H1 (cell line): Measurements from ENCODE around the gene ALPI. TPM values are rescaled to one million over a fixed set of nuclear protein-coding genes. Genes with fewer than 3 reads are reported as not detected.

ENCODE experiments used
- CTCF ChIA-PET: fragments of 300-600 bp; sonication (Branson Sonifier 250); formaldehyde crosslinking; loops from one replicate; lab custom pipeline; 2021; ENCODE audit not compliant: partially characterized antibody; lab: Charles Lee
- POLR2A ChIA-PET: fragments of 300-600 bp; sonication (Branson Sonifier 250); formaldehyde crosslinking; loops from one replicate; lab custom pipeline; 2021; ENCODE audit warnings: inconsistent platforms; ENCODE audit not compliant: partially characterized antibody; lab: Charles Lee
- DNase-seq, 2 experiments: peaks; one replicate each; pipeline versions ENCODE4 v3.0.0 to v3.0.0-alpha.2; 2010 to 2022; ENCODE audit warnings: low spot score in 2 of 2, low read depth in 1 of 2, mixed read lengths in 1 of 2
- FAIRE-seq: peaks from 2 replicates; lab custom pipeline; 2011; peaks lifted over from hg19 to GRCh38; lab: Jason Lieb, UNC
- H2AFZ ChIP-seq: 2 replicates; pipeline ENCODE4 v1.8.1; 2012; ENCODE audit warnings: low read length, inconsistent platforms
- H2AK5ac ChIP-seq: 2 replicates; pipeline ENCODE4 v1.6.1; 2013; ENCODE audit warnings: low read depth, low read length
- H2BK120ac ChIP-seq: replicated peaks from 2 replicates; pipeline ENCODE3; 2013; ENCODE audit warnings: low read depth, low read length, inconsistent platforms
- H2BK12ac ChIP-seq: 2 replicates; pipeline ENCODE4 v1.6.1; 2013; ENCODE audit warnings: low read depth, low read length
- H2BK15ac ChIP-seq: 2 replicates; pipeline ENCODE4 v1.6.1; 2013; ENCODE audit warnings: low read length
- H2BK20ac ChIP-seq: 2 replicates; pipeline ENCODE4 v1.6.1; 2013; ENCODE audit warnings: low read length
- H2BK5ac ChIP-seq: 2 replicates; pipeline ENCODE4 v1.6.1; 2013; ENCODE audit warnings: low read depth, low read length
- H3K14ac ChIP-seq: 2 replicates; pipeline ENCODE4 v1.6.1; 2013; ENCODE audit warnings: inconsistent platforms; ENCODE audit not compliant: insufficient read length
- H3K18ac ChIP-seq: 2 replicates; pipeline ENCODE4 v1.6.1; 2013; ENCODE audit warnings: low read length; ENCODE audit errors: extremely low read depth
- H3K23ac ChIP-seq: 2 replicates; pipeline ENCODE4 v1.6.1; 2013; ENCODE audit warnings: inconsistent platforms; ENCODE audit not compliant: insufficient read length
- H3K23me2 ChIP-seq: 2 replicates; pipeline ENCODE4 v1.6.1; 2013; ENCODE audit warnings: low read depth, low read length
- H3K27ac ChIP-seq: 2 replicates; pipeline ENCODE4 v1.6.1; 2011; ENCODE audit warnings: low read depth, low read length, inconsistent platforms
- H3K27me3 ChIP-seq, 4 experiments: replicated peaks in 1 of 4; 1 replicate in 1 of 4; 2 replicates in 3 of 4; pipeline versions ENCODE4 v1.6.1 to v1.8.1; 2011 to 2013; ENCODE audit warnings: low read length in 3 of 4, mild to moderate bottlenecking in 3 of 4, inconsistent platforms in 2 of 4, mixed read lengths in 2 of 4, moderate library complexity in 1 of 4; ENCODE audit not compliant: control insufficient read depth in 3 of 4, insufficient read depth in 3 of 4; ENCODE audit errors: extremely low read depth in 1 of 4
- H3K36me3 ChIP-seq, 4 experiments: 2 replicates each; pipeline versions ENCODE4 v1.6.1 to v1.8.1; 2011 to 2013; ENCODE audit warnings: mild to moderate bottlenecking in 4 of 4, low read length in 3 of 4, moderate library complexity in 2 of 4, control low read depth in 1 of 4, inconsistent platforms in 1 of 4; ENCODE audit not compliant: insufficient read depth in 4 of 4, control insufficient read depth in 2 of 4
- H3K4ac ChIP-seq: replicated peaks from 2 replicates; pipeline ENCODE3; 2013; ENCODE audit warnings: low read length, low read depth, mixed read lengths, inconsistent platforms; ENCODE audit not compliant: insufficient read length
- H3K4me1 ChIP-seq, 4 experiments: replicated peaks in 1 of 4; 1 replicate in 1 of 4; 2 replicates in 3 of 4; pipeline versions ENCODE4 v1.6.1 to v1.8.1; 2011 to 2013; ENCODE audit warnings: low read length in 3 of 4, inconsistent platforms in 2 of 4, mixed read lengths in 1 of 4; ENCODE audit not compliant: insufficient read depth in 4 of 4, control insufficient read depth in 3 of 4
- H3K4me2 ChIP-seq, 2 experiments: 2 replicates each; pipeline versions ENCODE4 v1.6.1 to v1.8.1; 2011 to 2013; ENCODE audit warnings: low read depth in 2 of 2, low read length in 2 of 2, control low read depth in 1 of 2, inconsistent platforms in 1 of 2, mild to moderate bottlenecking in 1 of 2; ENCODE audit not compliant: insufficient read depth in 1 of 2
- H3K4me3 ChIP-seq, 4 experiments: fragments of 200-600, 300-600 bp in 1 of 4; sonication (generic), shearing (Covaris generic), sonication (Bioruptor Twin) in 1 of 4; 2 replicates each; pipeline versions ENCODE4 v1.5.1 to v1.8.1; 2011 to 2016; ENCODE audit warnings: low read length in 4 of 4, low read depth in 3 of 4, control low read depth in 2 of 4, inconsistent platforms in 2 of 4, mild to moderate bottlenecking in 2 of 4, mixed read lengths in 1 of 4, moderate library complexity in 1 of 4; ENCODE audit not compliant: insufficient read depth in 2 of 4; ENCODE audit errors: extremely low read depth in 1 of 4
- H3K56ac ChIP-seq: replicated peaks from 2 replicates; pipeline ENCODE3; 2013; ENCODE audit warnings: low read depth, mild to moderate bottlenecking, mixed read lengths, low read length, inconsistent platforms; ENCODE audit not compliant: insufficient read length
- H3K79me1 ChIP-seq: 2 replicates; pipeline ENCODE4 v1.6.1; 2013; ENCODE audit warnings: low read depth, low read length, control low read depth
- H3K79me2 ChIP-seq, 2 experiments: 2 replicates each; pipeline versions ENCODE4 v1.6.1 to v1.8.1; 2012 to 2013; ENCODE audit warnings: low read length in 2 of 2, mild to moderate bottlenecking in 2 of 2, inconsistent platforms in 1 of 2; ENCODE audit not compliant: insufficient read depth in 2 of 2, control insufficient read depth in 1 of 2
- H3K9ac ChIP-seq, 4 experiments: replicated peaks in 1 of 4; 1 replicate in 1 of 4; 2 replicates in 3 of 4; pipeline versions ENCODE4 v1.6.1 to v1.8.1; 2011 to 2013; ENCODE audit warnings: low read depth in 3 of 4, low read length in 3 of 4, control low read depth in 2 of 4, mild to moderate bottlenecking in 2 of 4, moderate library complexity in 2 of 4, inconsistent platforms in 1 of 4; ENCODE audit errors: extremely low read depth in 1 of 4
- H3K9me3 ChIP-seq, 2 experiments: 2 replicates each; pipeline versions ENCODE4 v1.6.1 to v1.8.1; 2012 to 2013; ENCODE audit warnings: mild to moderate bottlenecking in 2 of 2, moderate library complexity in 2 of 2, control low read depth in 1 of 2, inconsistent platforms in 1 of 2, low read depth in 1 of 2, low read length in 1 of 2, mixed read lengths in 1 of 2; ENCODE audit not compliant: insufficient read depth in 2 of 2
- H4K20me1 ChIP-seq, 2 experiments: replicated peaks in 1 of 2; 2 replicates each; pipeline versions ENCODE3 to v1.8.1; 2011 to 2013; ENCODE audit warnings: inconsistent platforms in 2 of 2, low read length in 2 of 2, mild to moderate bottlenecking in 1 of 2; ENCODE audit not compliant: insufficient read depth in 2 of 2, control insufficient read depth in 1 of 2
- H4K5ac ChIP-seq: 2 replicates; pipeline ENCODE4 v1.6.1; 2013; ENCODE audit warnings: low read length, low read depth, mixed read lengths, inconsistent platforms; ENCODE audit not compliant: insufficient read length
- H4K8ac ChIP-seq: 2 replicates; pipeline ENCODE4 v1.8.0; 2013; ENCODE audit warnings: mild to moderate bottlenecking, moderate library complexity, low read length, inconsistent platforms; ENCODE audit not compliant: insufficient read depth; ENCODE audit errors: extremely low read depth
- H4K91ac ChIP-seq: replicated peaks from 2 replicates; pipeline ENCODE3; 2013; ENCODE audit warnings: low read length, mixed read lengths, inconsistent platforms; ENCODE audit not compliant: insufficient read length
- CBX8 ChIP-seq: fragments of 300-800, 300-1000 bp; sonication (generic); IDR thresholded peaks from 2 replicates; pipeline ENCODE4 v1.7.1; 2016; ENCODE audit warnings: low read depth, low read length, borderline replicate concordance
- CTBP2 ChIP-seq: IDR thresholded peaks from 2 replicates; pipeline ENCODE4 v1.7.0; 2011; ENCODE audit warnings: borderline replicate concordance, mild to moderate bottlenecking, moderate library complexity, mixed read lengths, low read length; ENCODE audit not compliant: insufficient read depth, insufficient read length
- EGR1 ChIP-seq: IDR thresholded peaks from 2 replicates; pipeline ENCODE4 v1.6.1; 2011; ENCODE audit warnings: low read depth, low read length, borderline replicate concordance
- EZH2 ChIP-seq: fragments of 200-600 bp; sonication (generic); IDR thresholded peaks from 2 replicates; pipeline ENCODE4 v1.7.1; 2012; ENCODE audit warnings: low read depth, mild to moderate bottlenecking, moderate library complexity, low read length, inconsistent platforms; ENCODE audit not compliant: severe bottlenecking
- HDAC2 ChIP-seq, 2 experiments: fragments of 300-600 bp in 1 of 2; sonication (generic) in 1 of 2; IDR thresholded peaks; 2 replicates each; pipeline ENCODE4 v1.6.1; 2011 to 2012; ENCODE audit warnings: low read depth in 2 of 2, low read length in 2 of 2, mild to moderate bottlenecking in 2 of 2, moderate library complexity in 2 of 2, borderline replicate concordance in 1 of 2, inconsistent platforms in 1 of 2
- JUND ChIP-seq: IDR thresholded peaks from 2 replicates; pipeline ENCODE4 v1.6.1; 2011; ENCODE audit warnings: mild to moderate bottlenecking, improper control_type of control experiment, low read length
- KDM1A ChIP-seq: fragments of 200-600, 300-600 bp; sonication (generic); IDR thresholded peaks from 2 replicates; pipeline ENCODE4 v1.7.1; 2016; ENCODE audit warnings: mild to moderate bottlenecking, low read length, borderline replicate concordance
- PHF8 ChIP-seq: fragments of 200-600 bp; sonication (generic); conservative IDR thresholded peaks from 2 replicates; pipeline ENCODE4 v1.7.1; 2012; ENCODE audit warnings: low read depth, mild to moderate bottlenecking, inconsistent platforms, low read length, moderate library complexity
- SIRT6 ChIP-seq: IDR thresholded peaks from one replicate; pipeline ENCODE4 v1.7.1; 2012; ENCODE audit warnings: low read length, inconsistent platforms
- SP2 ChIP-seq: IDR thresholded peaks from 2 replicates; pipeline ENCODE4 v1.6.1; 2012; ENCODE audit warnings: mild to moderate bottlenecking, low read length, inconsistent platforms
- SP4 ChIP-seq: IDR thresholded peaks from 2 replicates; pipeline ENCODE4 v1.6.1; 2012; ENCODE audit warnings: low read length, inconsistent platforms
- SRF ChIP-seq: IDR thresholded peaks from 2 replicates; pipeline ENCODE4 v1.6.1; 2011; ENCODE audit warnings: mild to moderate bottlenecking, low read depth, low read length, moderate library complexity
- SUZ12 ChIP-seq: fragments of 200-600 bp; sonication (generic); IDR thresholded peaks from 2 replicates; pipeline ENCODE4 v1.6.1; 2012; ENCODE audit warnings: mild to moderate bottlenecking, inconsistent platforms, low read length, moderate library complexity, mixed read lengths
- WGBS, 2 experiments: shearing (Covaris generic) in 1 of 2; methylation state at CpG; one replicate each; pipeline versions ENCODE4 v1.1.6 to v1.1.7; 2013 to 2015; ENCODE audit warnings: low lambda C conversion rate in 2 of 2, mixed read lengths in 2 of 2, inconsistent platforms in 1 of 2, low coverage in 1 of 2, missing lambda C conversion rate in 1 of 2; ENCODE audit not compliant: insufficient replicate concordance in 2 of 2, insufficient coverage in 1 of 2, insufficient read length in 1 of 2; ENCODE audit errors: extremely low coverage in 1 of 2, missing lambda C conversion rate in 1 of 2; 5-methylcytosine and 5-hydroxymethylcytosine counted together
- polyA plus RNA-seq, 7 experiments: library from polyadenylated mRNA; depleted of rRNA in 3 of 7; stranded (reverse) in 5 of 7; unstranded in 2 of 7; fragments of >200 nt in 5 of 7; fragments of 200-250 nt in 2 of 7; gene quantifications; 1 replicate in 5 of 7; 2 replicates in 1 of 7; 4 replicates in 1 of 7; pipeline versions ENCODE4 v1.2.1 to v1.2.3, GENCODE V29; 2011 to 2013; ENCODE audit warnings: missing spikeins in 2 of 7, mixed read lengths in 2 of 7
- total RNA-seq: library from RNA; stranded (reverse); fragmentation: NEBNext Ultra II Directional; extraction: Animal tissue kit (Norgen Biotek cat#: 25700); gene quantifications from 2 replicates; pipeline ENCODE4 v1.2.1, GENCODE V29; 2021

ALPI gene
- total and polyA plus RNA-seq, 2 of the 8 experiments (the other 6 are each of a cell fraction or from before 2014, with no cell fraction given), result not detected

- Histone ChIP-seq H3K9me3 (no peaks in the 10 kb centered on the region), H3K4me3 (no peak overlapping the region), H3K23ac (no peak overlapping the region), H3K18ac (no peak overlapping the region), H3K4me1 (no peaks in the 10 kb centered on the region; a peak in 1 of 7 replicates), H2BK20ac (no peak overlapping the region), H3K9ac (no peak overlapping the region), H2AFZ (no peak overlapping the region), H3K79me2 (no peaks in the 10 kb centered on the region), H4K20me1 (peaks cover 0 to 3% of the 10 kb centered on the region in 2 experiments), H3K56ac (no peak overlapping the region), H3K23me2 (no peaks in the 10 kb centered on the region), H3K27ac (no peak overlapping the region; the same call in 1 of the 2 replicates), H2BK120ac (no peak overlapping the region), H2BK5ac (no peak overlapping the region), H3K4me2 (no peak overlapping the region), H3K79me1 (no peaks in the 10 kb centered on the region), H2AK5ac (no peak overlapping the region), H4K8ac (no peak overlapping the region), H2BK12ac (no peak overlapping the region), H3K14ac (no peak overlapping the region), H3K4ac (no peak overlapping the region), H4K91ac (no peak overlapping the region), H2BK15ac (no peak overlapping the region), H3K36me3 (no peaks in the 10 kb centered on the region), H4K5ac (no peak overlapping the region), H3K27me3 (no peaks in the 10 kb centered on the region; a peak in 1 of 7 replicates)
- DNase-seq (no peak), FAIRE-seq (no peak)
- WGBS, 2 experiments, result 85% methylated on average over 12 of the region's 13 CpGs; no CpG with 5 or more reads in 1 of the 2 experiments
- ChIA-PET CTCF (interaction anchor here (0.9 to 6.2 kb wide), 10 partner anchors 15 to 142 kb away, joined by 3 to 66 read pairs (median 4); no protein-coding TSS in a partner anchor), POLR2A (interaction anchor here (1.5 kb wide), 1 partner anchor 9 kb away, joined by 5 read pairs; no protein-coding TSS in a partner anchor)
- no peak for TF ChIP-seq PHF8
- no peak for TF ChIP-seq SUZ12
- no peak for TF ChIP-seq SP4
- TF ChIP-seq CBX8, result no peak
- TF ChIP-seq CTBP2, result no peak
- TF ChIP-seq JUND, result no peak
- TF ChIP-seq EGR1, result no peak
- no peak for TF ChIP-seq EZH2
- TF ChIP-seq SIRT6, result no peak
- TF ChIP-seq KDM1A, result no peak
- no peak for TF ChIP-seq SP2
- no peak for TF ChIP-seq HDAC2 (IDR thresholded peaks at IDR 0.05; ENCODE audit: borderline replicate concordance in 1 of 2, low read depth in 2 of 2, low read length in 2 of 2)
- no peak for TF ChIP-seq SRF
Measured at GRCh38 chr2:232477751-232478510, 22.0 kb downstream of the ALPI start.
